ENCODE results near the gene LHX3.

DNA sequence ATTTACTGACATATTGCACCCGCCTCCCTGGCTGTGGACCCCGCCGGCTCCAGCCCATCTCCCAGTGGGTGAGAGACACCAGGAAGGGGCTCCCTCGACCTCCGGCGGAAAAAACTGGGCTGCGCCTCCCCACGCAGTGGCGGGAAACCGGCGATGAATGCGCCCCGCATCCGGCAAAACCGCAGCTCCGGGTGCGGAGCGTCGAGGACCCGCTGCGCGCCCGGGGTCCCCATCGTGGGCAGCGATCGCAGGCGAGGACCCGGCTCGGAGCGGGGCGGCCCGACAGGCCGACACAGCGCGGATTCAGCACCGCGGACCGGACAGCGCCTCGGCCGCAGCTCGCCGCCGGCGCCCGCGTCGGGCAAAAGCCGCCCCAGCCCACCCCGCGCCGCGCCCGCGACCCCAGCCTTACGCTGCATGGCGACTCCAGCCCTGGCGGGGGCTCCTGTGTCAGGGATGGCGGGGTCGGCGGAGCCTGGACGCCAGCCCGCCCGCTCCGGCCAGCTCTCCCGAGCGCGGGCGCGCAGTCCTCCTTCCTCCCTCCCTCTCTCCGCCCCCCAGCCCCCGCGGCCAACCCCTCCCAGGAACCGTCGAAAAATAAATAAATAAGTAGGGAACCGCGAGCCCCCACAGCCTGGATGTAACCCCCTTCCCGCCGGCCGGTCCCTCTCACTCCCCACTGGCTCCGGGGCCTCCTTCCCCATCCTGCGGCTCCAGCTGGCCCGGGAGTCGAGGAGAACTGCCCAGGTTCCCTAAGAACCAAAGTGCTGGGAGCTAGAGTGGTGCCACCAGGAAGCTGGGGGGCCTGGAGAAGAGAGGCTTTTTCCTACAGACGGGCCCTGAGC is 3.1 kb downstream of the LHX3 start:
- TF ChIP-seq, protein P1, sequence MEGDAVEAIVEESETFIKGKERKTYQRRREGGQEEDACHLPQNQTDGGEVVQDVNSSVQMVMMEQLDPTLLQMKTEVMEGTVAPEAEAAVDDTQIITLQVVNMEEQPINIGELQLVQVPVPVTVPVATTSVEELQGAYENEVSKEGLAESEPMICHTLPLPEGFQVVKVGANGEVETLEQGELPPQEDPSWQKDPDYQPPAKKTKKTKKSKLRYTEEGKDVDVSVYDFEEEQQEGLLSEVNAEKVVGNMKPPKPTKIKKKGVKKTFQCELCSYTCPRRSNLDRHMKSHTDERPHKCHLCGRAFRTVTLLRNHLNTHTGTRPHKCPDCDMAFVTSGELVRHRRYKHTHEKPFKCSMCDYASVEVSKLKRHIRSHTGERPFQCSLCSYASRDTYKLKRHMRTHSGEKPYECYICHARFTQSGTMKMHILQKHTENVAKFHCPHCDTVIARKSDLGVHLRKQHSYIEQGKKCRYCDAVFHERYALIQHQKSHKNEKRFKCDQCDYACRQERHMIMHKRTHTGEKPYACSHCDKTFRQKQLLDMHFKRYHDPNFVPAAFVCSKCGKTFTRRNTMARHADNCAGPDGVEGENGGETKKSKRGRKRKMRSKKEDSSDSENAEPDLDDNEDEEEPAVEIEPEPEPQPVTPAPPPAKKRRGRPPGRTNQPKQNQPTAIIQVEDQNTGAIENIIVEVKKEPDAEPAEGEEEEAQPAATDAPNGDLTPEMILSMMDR (IDR thresholded peaks at IDR 0.05) = no peak
- TF ChIP-seq POLR2AphosphoS5 (IDR thresholded peaks at IDR 0.05) (no peak), POLR2A (IDR thresholded peaks at IDR 0.05) (no peak)

All from breast epithelium (tissue), 3 donors.